Endodermal cell (in vitro differentiated cells): ENCODE results near the gene HIP1R. TPM values are rescaled to one million over a fixed set of nuclear protein-coding genes. Genes with fewer than 3 reads are reported as not detected.

Source experiments
- DNase-seq: peaks from one replicate; pipeline ENCODE4 v3.0.0-alpha.2; 2017
- H3K27ac ChIP-seq: 2 replicates; pipeline ENCODE4 v1.5.1; 2013; ENCODE audit warnings: mild to moderate bottlenecking, low read depth, low read length, moderate library complexity
- H3K27me3 ChIP-seq: 2 replicates; pipeline ENCODE4 v1.6.1; 2013; ENCODE audit warnings: mild to moderate bottlenecking, low read length, moderate library complexity; ENCODE audit not compliant: insufficient read depth, control insufficient read depth, poor library complexity, severe bottlenecking
- H3K36me3 ChIP-seq: 2 replicates; pipeline ENCODE4 v1.7.0; 2013; ENCODE audit warnings: mild to moderate bottlenecking, low read length, moderate library complexity; ENCODE audit not compliant: control insufficient read depth, insufficient read depth
- H3K4me1 ChIP-seq: one replicate; pipeline ENCODE4 v1.7.0; 2013; ENCODE audit warnings: low read length; ENCODE audit not compliant: control insufficient read depth, insufficient read depth
- H3K4me3 ChIP-seq: 2 replicates; pipeline ENCODE4 v1.5.1; 2013; ENCODE audit warnings: mild to moderate bottlenecking, low read length, moderate library complexity
- H3K9ac ChIP-seq: 2 replicates; pipeline ENCODE4 v1.6.1; 2013; ENCODE audit warnings: mild to moderate bottlenecking, low read length, moderate library complexity; ENCODE audit not compliant: poor library complexity, severe bottlenecking; ENCODE audit errors: extremely low read depth
- H3K9me3 ChIP-seq: 2 replicates; pipeline ENCODE4 v1.6.1; 2013; ENCODE audit warnings: mild to moderate bottlenecking, low read length, moderate library complexity; ENCODE audit not compliant: control insufficient read depth
- H3K27ac Mint-ChIP-seq: 2 replicates; pipeline ENCODE4 v1.8.0; 2020; ENCODE audit warnings: mixed read lengths
- H3K27me3 Mint-ChIP-seq: 2 replicates; pipeline ENCODE4 v1.8.0; 2021; ENCODE audit warnings: mild to moderate bottlenecking, mixed read lengths; ENCODE audit not compliant: insufficient read depth
- H3K36me3 Mint-ChIP-seq: 2 replicates; pipeline ENCODE4 v1.8.0; 2020; ENCODE audit warnings: low read depth, mixed read lengths
- H3K4me1 Mint-ChIP-seq: 2 replicates; pipeline ENCODE4 v1.8.0; 2020; ENCODE audit warnings: mixed read lengths
- H3K4me3 Mint-ChIP-seq: 2 replicates; pipeline ENCODE4 v1.8.0; 2020; ENCODE audit warnings: mild to moderate bottlenecking, moderate library complexity, mixed read lengths
- H3K9me3 Mint-ChIP-seq: 2 replicates; pipeline ENCODE4 v1.8.0; 2020; ENCODE audit warnings: mild to moderate bottlenecking, mixed read lengths
- WGBS, 2 experiments: methylation state at CpG; one replicate each; pipeline versions ENCODE4 v1.1.5 to v1.1.7; 2013; ENCODE audit warnings: missing lambda C conversion rate in 2 of 2, mixed read lengths in 1 of 2; ENCODE audit not compliant: insufficient coverage in 1 of 2, insufficient read length in 1 of 2; 5-methylcytosine and 5-hydroxymethylcytosine counted together
- total RNA-seq, 2 donors: library from RNA; stranded (reverse); fragmentation: NEBNext Ultra II Directional in 1 of 2; extraction: Animal tissue kit (Norgen Biotek cat#: 25700) in 1 of 2; gene quantifications; 2 replicates in 1 of 2; 3 replicates in 1 of 2; pipeline ENCODE4 v1.2.1, GENCODE V29; 2021
- TF ChIP-seq, protein P1 (sequence below): fragments of 200-600 bp; sonication (generic); conservative IDR thresholded peaks from 2 replicates; pipeline ENCODE4 v1.5.0; 2021; ENCODE audit warnings: antibody characterized with exemption, mild to moderate bottlenecking

The HIP1R gene
- total RNA-seq, 2 donors from 2014 or later = 24.5 to 24.9 TPM

DNA sequence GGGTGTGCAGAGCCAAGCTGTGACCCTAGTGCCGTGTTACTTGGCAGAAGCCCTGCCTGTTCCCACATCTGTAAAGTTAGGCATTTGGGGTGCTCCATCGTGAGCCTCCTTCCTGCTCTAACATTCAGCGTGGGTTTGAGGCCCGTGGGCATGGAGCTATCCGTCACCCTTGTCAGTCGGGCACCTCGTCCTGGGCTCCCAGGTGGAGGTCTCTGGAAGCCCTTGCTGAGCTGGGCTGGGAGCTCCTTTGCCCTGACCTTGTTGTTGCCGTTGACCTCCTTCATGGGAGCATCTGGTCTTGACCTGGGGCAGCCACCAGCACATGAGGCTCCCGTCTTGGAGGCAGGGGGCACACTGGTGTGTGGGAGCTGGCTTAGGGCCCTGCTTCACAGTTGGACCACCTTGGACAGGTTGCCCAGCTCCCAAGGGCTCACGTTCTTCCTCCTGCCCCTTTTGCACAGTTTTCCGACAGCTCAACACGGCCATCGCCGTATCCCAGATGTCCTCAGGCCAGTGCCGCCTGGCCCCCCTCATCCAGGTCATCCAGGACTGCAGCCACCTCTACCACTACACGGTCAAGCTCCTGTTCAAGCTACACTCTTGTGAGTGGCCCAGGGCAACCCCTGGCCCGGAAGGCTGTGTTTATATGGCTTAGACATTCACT lies 18.5 kb downstream of the HIP1R start:
- WGBS, 2 experiments = 89 to 95% methylated on average over 9 to 17 of the region's 17 CpGs
- H3K36me3 Mint-ChIP-seq = peaks cover 5% of the 10 kb centered on the region
- peaks cover 5% of the 10 kb centered on the region for H3K36me3 ChIP-seq
- H3K27me3 Mint-ChIP-seq = no peaks in the 10 kb centered on the region
- H3K4me1 ChIP-seq = no peaks in the 10 kb centered on the region
- TF ChIP-seq, protein P1, sequence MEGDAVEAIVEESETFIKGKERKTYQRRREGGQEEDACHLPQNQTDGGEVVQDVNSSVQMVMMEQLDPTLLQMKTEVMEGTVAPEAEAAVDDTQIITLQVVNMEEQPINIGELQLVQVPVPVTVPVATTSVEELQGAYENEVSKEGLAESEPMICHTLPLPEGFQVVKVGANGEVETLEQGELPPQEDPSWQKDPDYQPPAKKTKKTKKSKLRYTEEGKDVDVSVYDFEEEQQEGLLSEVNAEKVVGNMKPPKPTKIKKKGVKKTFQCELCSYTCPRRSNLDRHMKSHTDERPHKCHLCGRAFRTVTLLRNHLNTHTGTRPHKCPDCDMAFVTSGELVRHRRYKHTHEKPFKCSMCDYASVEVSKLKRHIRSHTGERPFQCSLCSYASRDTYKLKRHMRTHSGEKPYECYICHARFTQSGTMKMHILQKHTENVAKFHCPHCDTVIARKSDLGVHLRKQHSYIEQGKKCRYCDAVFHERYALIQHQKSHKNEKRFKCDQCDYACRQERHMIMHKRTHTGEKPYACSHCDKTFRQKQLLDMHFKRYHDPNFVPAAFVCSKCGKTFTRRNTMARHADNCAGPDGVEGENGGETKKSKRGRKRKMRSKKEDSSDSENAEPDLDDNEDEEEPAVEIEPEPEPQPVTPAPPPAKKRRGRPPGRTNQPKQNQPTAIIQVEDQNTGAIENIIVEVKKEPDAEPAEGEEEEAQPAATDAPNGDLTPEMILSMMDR = no peak
- peak; percentile 46 for DNase-seq
- no peaks in the 10 kb centered on the region for H3K9me3 Mint-ChIP-seq
- H3K27me3 ChIP-seq = no peaks in the 10 kb centered on the region
- H3K4me3 Mint-ChIP-seq = no peak overlapping the region
- no peaks in the 10 kb centered on the region for H3K4me1 Mint-ChIP-seq
- H3K4me3 ChIP-seq = no peak overlapping the region
- no peak overlapping the region for H3K27ac ChIP-seq
- no peak overlapping the region for H3K27ac Mint-ChIP-seq
- H3K9ac ChIP-seq = no peak overlapping the region
- no peaks in the 10 kb centered on the region for H3K9me3 ChIP-seq

DNA sequence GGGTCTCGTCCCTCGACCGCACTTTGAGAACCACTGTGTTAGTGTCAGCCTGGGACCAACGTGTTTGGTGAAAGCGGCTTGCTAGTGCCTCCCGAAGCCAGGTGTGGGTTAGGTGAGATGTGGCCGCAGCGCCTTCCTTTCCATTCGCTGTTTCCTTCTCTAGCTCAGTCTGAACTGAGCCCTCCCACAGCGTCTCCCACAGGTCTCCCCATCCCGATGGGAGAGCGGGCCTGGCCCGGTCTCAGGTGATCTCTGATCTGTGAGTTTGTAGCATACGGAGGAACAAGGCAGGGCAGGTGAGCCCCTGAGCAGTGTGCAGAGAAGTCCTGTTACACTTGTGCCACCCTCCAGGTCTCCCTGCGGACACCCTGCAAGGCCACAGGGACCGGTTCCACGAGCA lies 19.3 kb downstream of the HIP1R start:
- H3K9ac ChIP-seq = no peak overlapping the region
- H3K36me3 ChIP-seq = peaks cover 5% of the 10 kb centered on the region
- no peaks in the 10 kb centered on the region for H3K27me3 ChIP-seq
- no peak overlapping the region for H3K27ac ChIP-seq
- WGBS, 2 experiments = 93 to 96% methylated on average over 6 to 17 of the region's 17 CpGs
- H3K4me1 Mint-ChIP-seq = no peaks in the 10 kb centered on the region
- DNase-seq = peak; percentile 52
- H3K27ac Mint-ChIP-seq = no peak overlapping the region
- peaks cover 4% of the 10 kb centered on the region for H3K36me3 Mint-ChIP-seq
- TF ChIP-seq, protein P1 = no peak
- no peaks in the 10 kb centered on the region for H3K4me1 ChIP-seq
- H3K4me3 Mint-ChIP-seq = no peak overlapping the region
- no peaks in the 10 kb centered on the region for H3K9me3 ChIP-seq
- no peak overlapping the region for H3K4me3 ChIP-seq
- no peaks in the 10 kb centered on the region for H3K9me3 Mint-ChIP-seq
- no peaks in the 10 kb centered on the region for H3K27me3 Mint-ChIP-seq

- TF ChIP-seq, protein P1 = no peak
- Mint-ChIP-seq H3K9me3 (no peaks in the 10 kb centered on the region), H3K4me1 (no peaks in the 10 kb centered on the region), H3K27ac (peak overlapping the region; percentile 39), H3K27me3 (no peaks in the 10 kb centered on the region), H3K4me3 (no peak overlapping the region), H3K36me3 (no peaks in the 10 kb centered on the region)
- H3K4me3 ChIP-seq = no peak overlapping the region
- WGBS, 2 experiments = 91 to 96% methylated on average over 18 to 24 of the region's 24 CpGs
- no peaks in the 10 kb centered on the region for H3K4me1 ChIP-seq
- no peaks in the 10 kb centered on the region for H3K27me3 ChIP-seq
- no peak overlapping the region for H3K9ac ChIP-seq
- peaks cover 5% of the 10 kb centered on the region for H3K36me3 ChIP-seq
- peak; percentile 47 for DNase-seq
- no peaks in the 10 kb centered on the region for H3K9me3 ChIP-seq
- H3K27ac ChIP-seq = no peak overlapping the region
Measured at GRCh38 chr12:122855071-122855829, 20.0 kb downstream of the HIP1R start.
